Esophagus mucosa (tissue), 1 donor: ENCODE results near the gene MSL1. TPM values are rescaled to one million over a fixed set of nuclear protein-coding genes. Genes with fewer than 3 reads are reported as not detected.

Experiments
- ATAC-seq: fragments of 200-7000 bp; cut with Tn5 transposase; one replicate; pipeline ENCODE4 v1.9.1; 2020
- total RNA-seq: library from RNA; stranded (reverse); gene quantifications from one replicate; pipeline ENCODE4 v1.2.4, GENCODE V29; 2023
- donor health status: DM: yes; HTN: yes; CAD: no.

The MSL1 gene, protein sequence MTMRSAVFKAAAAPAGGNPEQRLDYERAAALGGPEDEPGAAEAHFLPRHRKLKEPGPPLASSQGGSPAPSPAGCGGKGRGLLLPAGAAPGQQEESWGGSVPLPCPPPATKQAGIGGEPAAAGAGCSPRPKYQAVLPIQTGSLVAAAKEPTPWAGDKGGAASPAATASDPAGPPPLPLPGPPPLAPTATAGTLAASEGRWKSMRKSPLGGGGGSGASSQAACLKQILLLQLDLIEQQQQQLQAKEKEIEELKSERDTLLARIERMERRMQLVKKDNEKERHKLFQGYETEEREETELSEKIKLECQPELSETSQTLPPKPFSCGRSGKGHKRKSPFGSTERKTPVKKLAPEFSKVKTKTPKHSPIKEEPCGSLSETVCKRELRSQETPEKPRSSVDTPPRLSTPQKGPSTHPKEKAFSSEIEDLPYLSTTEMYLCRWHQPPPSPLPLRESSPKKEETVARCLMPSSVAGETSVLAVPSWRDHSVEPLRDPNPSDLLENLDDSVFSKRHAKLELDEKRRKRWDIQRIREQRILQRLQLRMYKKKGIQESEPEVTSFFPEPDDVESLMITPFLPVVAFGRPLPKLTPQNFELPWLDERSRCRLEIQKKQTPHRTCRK
- 36.1 TPM for total RNA-seq

DNA sequence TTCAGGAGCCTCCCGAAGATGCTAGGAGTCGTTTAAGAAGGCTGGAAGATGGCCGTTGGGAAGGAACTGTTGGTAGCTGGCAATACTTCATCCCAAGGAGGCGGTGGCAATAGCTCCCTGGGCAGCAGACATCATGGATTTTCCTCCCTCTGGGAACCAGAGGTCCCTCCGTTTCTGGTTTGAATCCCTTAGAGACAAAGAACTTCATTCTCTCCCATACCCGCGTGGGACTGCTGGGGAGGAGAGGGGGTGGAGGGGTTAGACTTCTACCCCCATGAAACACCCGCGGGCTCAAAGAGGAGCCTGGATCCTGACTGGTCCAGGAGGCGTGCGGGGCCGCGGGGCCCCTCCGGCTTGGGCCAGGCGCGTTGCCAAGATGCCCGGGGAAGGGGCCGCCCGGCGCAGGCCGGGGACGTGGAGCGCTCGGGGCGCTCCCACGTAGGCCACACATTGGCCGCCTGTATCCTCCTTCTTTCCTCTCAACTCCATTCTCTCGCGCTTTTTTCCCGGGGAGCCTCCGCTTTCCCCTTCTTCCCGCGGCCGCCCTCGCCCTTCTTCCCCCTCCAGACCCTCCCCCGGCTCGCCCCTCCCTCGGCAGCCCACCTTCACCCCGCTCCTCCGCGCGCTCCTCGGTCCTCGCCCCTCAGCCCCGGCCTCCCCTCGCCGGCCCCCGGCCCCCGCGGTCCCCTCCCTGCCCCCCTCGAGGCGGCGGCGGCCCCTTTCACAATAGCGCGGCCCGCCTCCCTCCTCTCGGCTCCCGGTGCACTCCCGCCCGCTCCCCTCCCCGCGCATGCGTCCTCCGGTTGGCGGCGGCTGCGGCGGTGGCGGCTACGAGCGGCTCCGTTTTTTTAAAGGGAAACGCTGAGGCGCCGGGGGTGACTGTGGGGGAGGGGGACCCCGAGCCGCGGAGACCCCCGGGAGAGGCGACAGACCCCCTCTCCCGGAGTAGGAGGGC, at the start of gene MSL1:
Gene MSL1, plus strand, starts transcription at position 791 of the 955 bp plus-strand sequence. CDS start 642 bp downstream, outside the sequence.
- ATAC-seq, result peak; percentile 81

DNA sequence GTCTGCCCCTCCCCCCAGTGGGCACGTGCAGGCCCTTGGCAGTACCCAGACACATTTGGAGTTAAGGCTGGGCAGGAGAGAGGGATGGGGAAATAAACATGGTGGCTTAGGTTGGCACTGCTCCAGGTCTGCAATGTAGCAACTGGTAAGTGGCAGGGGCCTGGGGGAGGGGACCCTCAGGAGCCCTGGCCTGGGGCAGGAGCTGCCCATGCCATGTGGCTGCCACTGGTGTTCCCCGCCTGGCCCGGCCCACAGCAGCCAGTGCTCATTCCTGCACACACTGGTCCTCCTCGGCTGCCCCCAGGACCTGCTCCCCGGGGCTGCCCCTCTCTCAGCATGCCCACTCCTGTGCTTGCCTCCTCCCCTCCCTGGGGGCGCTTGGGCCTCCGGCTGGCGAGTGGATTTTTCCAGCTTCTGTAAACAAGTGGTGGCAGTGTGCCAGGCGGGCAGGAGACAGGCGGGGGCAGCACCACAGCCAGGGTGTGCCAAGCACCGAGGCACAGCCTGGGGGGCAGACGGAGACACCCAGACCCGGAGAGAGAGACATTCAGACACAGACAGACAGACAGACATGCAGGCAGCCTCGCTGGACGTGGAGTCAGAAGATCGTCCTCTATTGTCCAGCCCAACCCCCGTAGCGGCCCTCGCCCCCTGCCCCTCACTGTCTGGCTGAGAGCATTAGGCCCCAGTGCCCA, 49.6 kb upstream of the MSL1 start:
- ATAC-seq, result peak; percentile 14

DNA sequence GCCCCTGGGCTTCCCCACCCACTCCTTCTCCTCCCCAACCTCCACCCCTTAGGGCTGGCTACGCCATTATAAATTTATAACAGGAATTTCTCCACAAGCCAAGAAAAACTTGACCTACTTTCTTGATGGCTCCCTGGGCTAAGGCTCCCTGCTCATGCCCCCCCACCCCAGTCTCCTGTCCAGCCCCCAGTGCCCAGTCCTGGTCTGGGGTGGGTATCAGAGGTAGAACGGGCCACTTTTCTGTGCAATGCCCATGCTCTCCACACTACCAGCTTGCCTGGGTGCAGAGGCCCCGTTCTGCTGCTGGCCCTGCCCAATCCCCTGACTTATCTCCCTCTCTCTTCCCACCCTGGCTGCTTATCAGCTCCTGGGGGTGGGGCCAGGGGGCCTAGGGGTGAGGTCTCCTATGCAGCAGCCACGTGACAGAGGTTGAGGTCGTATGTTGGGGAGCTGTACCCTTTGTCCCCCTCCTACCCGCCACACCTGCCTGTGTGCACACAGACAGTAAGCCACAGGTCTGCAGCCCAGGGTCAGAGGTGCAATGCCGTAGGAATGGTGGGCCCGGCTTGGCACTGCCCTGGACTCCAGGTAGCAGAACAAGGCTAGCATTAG, 48.9 kb upstream of the MSL1 start:
- no peak for ATAC-seq

DNA sequence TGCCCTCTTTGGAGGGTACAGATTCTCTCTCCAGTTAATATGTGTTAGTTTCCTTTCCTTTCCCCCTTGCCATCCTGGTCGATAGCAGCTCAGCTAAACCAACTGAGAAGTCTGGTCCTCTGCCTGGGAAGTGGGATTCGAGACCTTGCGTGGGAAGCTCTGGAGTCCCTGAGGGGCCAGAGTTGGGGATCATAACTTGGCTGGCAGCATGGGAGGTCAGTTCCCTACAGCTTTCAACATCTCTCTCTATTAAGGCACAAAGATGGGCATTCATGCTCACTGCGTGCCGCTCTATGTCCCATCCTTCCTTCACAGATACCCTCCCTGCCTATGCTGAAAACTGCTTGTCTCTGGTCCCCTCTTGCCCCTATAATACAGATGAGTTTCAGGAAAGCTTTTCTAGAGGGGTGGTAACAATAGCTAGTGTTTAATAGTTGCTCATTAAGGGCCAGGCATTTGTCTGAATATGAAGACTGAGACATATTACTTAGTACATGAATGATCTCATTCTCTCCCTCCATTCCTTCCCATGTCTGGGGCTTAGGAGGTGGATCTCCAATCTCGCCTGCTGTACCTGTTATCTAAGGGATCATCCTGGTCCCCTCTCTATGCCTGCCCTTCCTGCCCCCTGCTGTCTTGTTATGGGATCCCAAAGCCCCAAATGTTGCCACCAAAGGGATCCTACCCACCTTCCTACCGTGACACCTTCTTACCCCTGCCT, 48.2 kb upstream of the MSL1 start:
- no peak for ATAC-seq

DNA sequence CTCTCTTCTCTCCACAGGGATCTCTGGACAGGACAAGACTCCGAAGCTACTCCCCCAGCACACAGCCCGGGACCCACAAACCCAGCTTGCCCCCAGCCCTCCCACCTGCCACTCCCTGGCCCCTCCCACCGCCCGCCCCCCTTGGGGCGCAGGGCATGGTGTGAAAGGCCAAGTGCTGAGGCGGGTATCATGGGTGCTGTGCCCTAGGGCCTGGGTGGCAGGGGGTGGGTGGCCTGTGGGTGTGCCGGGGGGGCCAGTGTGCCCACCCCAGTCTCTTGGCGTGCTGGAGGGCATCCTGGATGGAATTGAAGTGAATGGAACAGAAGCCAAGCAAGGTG, 47.6 kb upstream of the MSL1 start:
- ATAC-seq, result no peak

DNA sequence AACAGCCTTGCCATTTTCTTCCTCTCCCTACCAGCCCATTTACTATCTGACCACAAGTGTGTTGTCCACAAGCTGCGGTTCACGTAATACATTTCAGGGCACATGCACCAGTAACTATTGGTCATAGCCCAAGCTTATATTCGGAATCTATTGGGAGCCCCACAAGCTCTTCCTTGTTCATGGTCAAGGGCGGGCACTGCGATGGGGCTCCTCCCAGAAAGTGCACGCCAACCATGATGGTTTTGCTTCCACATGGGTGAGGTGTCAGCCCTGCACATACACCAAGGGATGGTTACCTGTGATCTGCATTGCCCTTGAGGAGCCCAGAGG, 46.9 kb upstream of the MSL1 start:
- ATAC-seq, result no peak

DNA sequence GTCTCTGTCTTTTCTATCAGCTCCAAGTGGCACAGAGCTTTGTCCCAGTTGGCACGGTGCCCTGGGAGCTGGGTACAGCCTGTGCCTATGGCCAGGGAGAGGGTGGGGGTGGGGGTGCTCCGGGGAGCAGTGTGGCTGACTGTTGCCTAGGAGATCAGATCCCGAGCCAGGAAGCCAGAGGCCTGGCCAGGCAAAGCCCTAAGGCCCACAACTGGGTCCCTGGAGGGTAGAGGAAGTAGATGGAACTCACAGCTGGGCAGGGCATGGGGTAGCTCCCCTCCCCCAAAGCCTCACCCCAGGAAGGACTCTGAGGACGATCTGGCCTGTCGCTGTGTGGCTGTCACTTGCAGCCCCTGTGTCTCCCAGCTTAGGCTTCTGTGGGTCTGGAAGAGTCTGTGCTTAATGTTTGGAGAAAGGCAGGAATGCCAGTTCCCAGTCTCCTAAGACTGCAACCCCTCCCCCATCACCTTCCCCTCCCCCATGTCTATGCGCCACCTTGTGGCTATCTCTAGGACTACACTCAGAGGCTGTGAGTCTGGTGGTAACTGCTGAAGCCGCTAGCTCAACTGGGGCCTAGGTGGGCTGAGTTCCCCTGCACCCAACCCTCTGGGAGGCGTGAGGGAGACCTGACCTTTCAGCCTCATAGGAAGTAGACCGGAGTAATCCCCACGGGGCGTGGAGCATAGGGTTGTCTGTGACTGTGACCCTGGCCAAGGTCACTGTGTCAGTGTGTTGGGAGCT, 46.4 kb upstream of the MSL1 start:
- peak; percentile 62 for ATAC-seq

DNA sequence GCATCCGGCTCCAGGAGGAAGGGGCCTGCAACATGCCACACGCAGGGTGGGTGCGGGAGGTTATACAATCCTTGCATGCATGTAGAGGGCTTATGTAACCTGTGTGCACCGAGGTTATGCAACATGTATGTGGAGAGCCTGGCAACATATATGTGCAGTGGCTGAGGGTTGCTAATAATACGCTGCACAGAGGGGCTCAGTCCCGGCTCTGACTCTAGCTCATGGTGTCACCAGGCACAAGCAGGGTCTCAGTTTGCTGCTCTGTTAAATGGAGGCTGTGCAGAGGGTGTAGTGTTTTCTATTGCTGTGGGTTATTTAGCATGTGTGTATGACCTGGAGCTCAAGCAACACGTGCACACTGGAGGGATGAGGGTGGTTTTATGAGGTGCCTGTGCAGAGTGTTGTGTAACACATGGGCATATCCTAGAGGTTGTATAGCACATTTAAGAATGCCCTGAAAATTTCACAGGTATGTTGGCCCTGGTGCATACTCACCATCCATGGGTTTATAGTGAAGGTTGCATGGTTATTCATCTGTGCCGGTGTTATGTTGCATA, 45.8 kb upstream of the MSL1 start:
- no peak for ATAC-seq

DNA sequence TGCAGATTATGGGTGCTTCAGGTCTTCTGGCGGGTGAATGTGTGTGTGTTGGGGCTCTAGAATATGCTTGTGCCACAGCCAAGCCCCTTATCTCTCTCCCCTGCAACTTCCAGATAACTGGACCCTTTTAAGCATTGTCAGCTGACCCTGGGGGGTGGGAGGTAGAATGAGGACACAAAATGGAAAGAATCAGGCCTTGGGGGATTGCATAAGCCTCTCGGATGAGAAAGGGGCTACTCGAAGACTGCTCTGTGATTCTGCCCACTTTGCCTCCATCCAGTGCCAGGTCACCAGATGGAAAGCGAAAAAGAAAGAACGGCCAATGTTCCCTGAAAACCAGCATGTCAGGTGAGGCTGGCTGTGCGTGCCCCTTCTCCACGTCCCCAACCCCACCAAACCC, 45.2 kb upstream of the MSL1 start:
- no peak for ATAC-seq

DNA sequence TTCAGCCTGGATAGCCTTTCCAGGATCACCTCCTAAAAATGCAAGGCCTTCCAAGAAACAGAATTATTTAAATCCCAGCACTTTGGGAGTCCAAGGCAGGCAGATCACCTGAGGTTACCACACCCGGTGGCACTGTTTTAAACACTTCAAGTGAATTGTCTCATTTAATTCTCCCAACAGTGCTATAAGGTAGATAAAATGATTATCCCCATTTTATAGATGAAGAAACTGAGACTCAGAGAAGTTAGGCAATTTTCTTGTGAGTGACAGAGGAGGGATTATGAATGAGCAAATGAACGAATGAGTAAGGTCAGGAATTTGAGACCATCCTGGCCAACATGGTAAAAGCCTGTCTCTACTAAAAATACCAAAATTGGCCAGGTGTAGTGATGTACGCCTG, 42.2 kb upstream of the MSL1 start:
- ATAC-seq, result no peak

DNA sequence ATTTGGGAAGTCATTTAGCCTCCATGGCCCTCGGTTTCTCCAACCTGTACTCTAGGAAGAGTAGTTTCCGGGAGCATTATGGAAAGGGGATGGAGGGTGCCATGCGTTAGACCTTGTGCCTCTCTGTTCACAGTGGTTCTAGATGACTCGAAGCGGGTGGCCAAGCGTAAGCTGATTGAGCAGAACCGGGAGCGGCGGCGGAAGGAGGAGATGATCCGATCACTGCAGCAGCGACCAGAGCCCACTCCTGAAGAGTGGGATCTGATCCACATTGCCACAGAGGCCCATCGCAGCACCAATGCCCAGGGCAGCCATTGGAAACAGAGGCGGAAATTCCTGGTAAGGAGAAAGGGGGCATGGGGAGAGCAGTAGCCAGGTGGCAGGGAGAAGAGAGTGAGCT, 37.3 kb upstream of the MSL1 start:
- ATAC-seq, result no peak

DNA sequence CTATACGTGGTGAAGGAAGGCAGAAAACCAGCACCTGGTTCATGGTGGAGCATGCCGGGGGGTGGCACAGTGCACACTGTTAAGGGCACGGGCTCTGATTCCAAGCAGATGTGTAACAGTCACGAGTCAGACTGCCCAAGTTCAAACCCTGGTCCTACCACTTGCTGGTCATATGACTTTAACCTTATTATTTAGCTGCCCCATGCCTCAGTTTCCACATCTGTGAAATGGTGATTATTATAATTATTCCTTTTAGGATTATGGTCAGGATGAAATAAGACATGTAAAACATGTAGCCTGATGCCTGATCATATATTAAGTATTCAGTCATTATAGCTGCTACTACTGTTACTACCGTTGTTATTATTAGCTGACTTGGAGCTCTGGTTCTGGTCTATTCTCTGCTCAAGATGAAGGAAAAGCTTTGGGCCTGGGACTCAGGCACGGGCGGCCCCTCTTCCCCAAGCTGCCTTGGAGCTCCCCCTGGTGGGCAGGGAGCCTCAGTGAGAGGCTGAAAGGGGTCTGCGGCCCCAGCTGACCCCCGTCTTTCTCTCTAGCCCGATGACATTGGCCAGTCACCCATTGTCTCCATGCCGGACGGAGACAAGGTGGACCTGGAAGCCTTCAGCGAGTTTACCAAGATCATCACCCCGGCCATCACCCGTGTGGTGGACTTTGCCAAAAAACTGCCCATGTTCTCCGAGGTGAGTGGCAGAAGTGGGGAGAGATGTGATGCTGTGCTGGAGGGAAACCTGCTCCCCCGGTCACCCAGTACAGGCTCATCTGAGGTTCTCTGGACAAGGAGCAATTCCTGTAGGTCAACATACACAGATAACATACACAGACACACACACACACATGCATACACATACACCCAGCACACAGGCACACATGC, 35.4 kb upstream of the MSL1 start:
- ATAC-seq, result no peak

DNA sequence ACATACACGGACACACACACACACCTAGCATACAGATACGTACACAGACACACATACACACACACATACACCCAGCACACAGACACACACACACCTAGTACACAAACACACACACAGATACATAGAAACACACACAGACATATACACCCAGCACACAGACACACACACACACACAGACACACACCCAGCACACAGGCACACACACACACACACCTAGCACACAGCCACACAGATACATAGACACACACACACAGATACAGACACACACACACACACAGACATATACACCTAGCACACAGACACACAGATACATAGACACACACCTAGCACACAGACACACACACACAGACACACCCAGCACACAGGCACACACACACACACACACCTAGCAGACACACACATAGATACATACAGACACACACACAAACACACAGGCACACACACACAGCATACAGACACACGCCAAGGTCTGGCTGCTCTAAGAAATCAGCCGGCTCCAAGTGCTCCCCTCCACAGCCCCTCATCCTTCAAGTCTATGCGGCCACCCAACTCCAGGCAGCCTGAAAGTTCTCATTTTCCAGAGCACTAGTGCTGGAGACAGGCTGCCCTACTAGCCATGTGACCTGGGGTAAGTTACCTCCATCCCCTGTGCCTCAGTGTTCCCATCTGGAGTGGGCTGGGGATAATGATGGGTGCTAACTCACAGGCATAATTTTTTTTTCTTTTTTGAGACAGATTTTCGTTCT, 34.5 kb upstream of the MSL1 start:
- ATAC-seq, result no peak

DNA sequence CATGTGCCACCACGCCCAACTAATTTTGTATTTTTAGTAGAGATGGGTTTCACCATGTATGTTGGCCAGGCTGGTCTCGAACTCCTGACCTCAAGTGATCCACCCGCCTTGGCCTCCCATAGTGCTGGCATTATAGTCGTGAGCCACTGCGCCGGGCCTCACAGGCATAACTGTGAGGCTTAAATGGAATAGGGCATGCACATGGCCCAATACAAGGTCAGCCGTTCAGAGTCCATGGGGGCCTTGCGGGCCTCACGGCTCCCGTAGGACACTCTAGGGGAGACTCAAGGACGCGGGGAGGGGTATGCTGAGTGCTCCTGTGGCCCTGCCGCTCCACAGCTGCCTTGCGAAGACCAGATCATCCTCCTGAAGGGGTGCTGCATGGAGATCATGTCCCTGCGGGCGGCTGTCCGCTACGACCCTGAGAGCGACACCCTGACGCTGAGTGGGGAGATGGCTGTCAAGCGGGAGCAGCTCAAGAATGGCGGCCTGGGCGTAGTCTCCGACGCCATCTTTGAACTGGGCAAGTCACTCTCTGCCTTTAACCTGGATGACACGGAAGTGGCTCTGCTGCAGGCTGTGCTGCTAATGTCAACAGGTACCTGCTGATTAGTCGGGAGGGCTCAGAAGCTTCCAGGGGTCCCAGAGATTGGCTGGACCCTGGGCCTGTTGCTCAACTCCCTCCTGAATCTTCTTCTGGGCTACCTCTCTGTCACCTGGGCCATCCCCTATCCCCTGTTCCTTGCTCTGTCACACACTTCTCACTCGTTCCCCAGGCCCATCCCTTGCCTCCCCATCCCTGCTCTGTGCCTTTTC, 33.7 kb upstream of the MSL1 start:
- ATAC-seq, result no peak

DNA sequence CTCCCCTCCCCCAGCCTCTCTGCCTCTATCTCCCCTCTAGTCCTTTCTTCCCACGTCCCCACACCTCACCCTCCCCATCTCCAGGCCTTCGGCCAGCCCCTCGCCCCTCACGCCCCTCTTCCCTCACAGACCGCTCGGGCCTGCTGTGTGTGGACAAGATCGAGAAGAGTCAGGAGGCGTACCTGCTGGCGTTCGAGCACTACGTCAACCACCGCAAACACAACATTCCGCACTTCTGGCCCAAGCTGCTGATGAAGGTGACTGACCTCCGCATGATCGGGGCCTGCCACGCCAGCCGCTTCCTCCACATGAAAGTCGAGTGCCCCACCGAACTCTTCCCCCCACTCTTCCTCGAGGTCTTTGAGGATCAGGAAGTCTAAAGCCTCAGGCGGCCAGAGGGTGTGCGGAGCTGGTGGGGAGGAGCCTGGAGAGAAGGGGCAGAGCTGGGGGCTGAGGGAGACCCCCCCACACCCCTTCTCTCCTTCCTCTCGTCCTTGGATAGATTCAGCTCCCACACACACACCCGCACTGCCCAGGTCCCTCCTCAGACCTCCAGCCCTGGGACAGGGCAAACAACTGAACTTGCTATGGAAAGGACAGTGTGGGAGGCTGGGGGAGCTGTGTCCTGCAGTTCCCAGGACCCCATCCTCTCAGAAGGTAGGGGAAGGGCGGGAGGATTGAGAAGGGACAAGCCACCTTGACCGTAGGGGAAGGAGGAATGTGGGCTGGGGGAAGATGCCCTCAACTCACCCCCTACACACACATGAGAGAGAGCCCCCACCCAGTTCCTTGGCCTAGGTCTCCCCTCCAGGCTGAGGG, 32.5 kb upstream of the MSL1 start:
- no peak for ATAC-seq

DNA sequence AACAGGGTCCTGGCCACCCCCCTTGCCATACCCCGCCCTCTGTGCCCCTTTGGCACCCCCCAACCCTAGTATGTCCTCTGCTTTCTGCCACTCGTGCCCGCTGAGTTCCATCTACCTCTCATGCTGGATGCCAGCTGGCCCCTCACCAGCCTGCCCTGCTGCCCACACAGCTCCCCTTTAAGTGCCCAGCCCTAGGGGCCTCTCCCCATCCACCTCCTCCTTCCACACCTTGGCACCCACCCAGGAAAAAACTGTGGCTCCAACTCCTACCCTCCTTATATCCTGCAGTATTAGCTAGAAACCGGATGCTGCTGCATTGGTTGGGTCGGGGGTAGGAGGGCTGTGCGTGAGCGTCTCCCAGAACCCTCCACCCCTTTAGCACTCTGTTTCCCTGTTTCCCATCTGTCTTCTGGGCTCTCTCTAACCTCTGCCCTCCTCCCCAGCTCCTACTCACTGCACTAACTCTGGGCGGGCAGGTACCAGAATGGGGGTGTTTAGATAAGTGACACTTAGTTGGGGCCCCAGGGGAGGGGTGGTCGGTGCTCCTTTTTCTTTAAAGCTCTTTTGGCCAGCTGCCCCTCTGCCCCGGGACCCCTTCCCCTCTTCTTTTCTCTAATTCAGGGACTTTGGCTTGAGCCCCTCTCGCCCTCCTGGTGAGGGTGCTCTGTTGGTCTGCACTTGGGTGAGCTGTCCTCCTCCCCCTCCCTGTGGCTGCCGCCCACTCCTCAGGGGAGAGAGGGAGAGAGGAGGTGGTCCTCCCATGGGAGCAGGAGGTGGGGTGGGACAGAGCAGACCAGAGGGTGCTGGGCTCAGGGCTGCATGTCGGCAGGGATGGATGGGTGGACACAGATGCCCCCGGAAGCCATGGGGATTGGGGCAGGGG, 31.3 kb upstream of the MSL1 start:
- no peak for ATAC-seq
